GM23338 (cell line): ENCODE measurements around the gene EGLN2.

Source experiments
- POLR2AphosphoS5 ChIP-seq: IDR thresholded peaks from 2 replicates; pipeline ENCODE4 v1.6.1; 2016; ENCODE audit warnings: antibody characterized with exemption, low read depth
- TF ChIP-seq, protein P1 (sequence below), 2 experiments: fragments of 200-600 bp in 1 of 2; sonication (generic) in 1 of 2; conservative IDR thresholded peaks; 2 replicates each; pipeline versions ENCODE4 v1.5.1 to v1.6.1; 2016 to 2017; ENCODE audit warnings: antibody characterized with exemption in 2 of 2, low read depth in 2 of 2, mild to moderate bottlenecking in 2 of 2, moderate library complexity in 1 of 2
- TF ChIP-seq, protein P2 (sequence below): IDR thresholded peaks from one replicate; pipeline ENCODE4 v1.6.1; 2018; ENCODE audit warnings: antibody characterized with exemption; ENCODE audit not compliant: unreplicated experiment

DNA sequence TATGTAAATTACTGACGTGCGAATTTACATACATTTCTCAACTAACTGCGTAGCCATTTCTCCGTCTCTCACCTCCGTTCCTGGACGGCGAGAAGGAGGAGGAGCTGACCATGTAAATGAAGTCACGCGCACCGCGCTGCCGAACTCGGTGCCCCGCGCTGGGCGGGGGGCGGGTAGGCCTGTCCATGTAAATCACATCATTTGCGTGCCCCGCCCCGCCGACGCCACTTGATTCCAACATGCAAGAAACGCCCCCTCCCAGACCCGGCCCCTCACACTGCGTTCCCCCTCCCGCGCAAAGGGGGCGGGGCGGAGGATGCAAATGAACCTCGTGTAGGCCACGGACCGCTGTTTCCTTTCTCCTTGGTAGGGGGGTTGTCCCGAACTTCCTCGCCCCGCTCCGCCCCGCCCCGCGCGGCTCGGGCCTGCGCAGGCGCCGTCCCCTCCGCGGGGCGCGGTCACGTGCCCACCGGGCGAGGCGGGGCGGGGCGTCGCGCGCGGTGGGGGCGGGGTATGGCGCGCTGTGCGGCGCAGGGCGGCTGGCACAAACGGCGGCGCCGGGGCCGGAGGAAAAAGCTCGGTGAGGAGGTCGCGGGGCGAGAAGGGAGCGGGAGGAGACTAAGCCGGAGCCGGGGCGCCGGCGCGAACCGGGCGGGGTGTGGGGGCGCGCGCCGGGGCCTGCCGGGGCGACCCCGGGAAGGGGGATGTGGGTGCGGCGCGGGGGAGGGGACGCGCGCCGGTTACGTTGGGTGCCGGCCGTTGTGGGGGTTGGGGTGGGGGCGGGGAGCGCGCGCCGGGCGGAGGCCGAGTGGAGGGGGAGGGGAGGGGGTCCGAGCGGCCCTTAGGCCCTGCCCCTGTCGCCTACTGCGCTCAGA lies at the start of gene EGLN2:
- TF ChIP-seq, protein P1, sequence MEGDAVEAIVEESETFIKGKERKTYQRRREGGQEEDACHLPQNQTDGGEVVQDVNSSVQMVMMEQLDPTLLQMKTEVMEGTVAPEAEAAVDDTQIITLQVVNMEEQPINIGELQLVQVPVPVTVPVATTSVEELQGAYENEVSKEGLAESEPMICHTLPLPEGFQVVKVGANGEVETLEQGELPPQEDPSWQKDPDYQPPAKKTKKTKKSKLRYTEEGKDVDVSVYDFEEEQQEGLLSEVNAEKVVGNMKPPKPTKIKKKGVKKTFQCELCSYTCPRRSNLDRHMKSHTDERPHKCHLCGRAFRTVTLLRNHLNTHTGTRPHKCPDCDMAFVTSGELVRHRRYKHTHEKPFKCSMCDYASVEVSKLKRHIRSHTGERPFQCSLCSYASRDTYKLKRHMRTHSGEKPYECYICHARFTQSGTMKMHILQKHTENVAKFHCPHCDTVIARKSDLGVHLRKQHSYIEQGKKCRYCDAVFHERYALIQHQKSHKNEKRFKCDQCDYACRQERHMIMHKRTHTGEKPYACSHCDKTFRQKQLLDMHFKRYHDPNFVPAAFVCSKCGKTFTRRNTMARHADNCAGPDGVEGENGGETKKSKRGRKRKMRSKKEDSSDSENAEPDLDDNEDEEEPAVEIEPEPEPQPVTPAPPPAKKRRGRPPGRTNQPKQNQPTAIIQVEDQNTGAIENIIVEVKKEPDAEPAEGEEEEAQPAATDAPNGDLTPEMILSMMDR (conservative IDR thresholded peaks at IDR 0.05; ENCODE audit: low read depth in 2 of 2) = no peak
- TF ChIP-seq, protein P2, sequence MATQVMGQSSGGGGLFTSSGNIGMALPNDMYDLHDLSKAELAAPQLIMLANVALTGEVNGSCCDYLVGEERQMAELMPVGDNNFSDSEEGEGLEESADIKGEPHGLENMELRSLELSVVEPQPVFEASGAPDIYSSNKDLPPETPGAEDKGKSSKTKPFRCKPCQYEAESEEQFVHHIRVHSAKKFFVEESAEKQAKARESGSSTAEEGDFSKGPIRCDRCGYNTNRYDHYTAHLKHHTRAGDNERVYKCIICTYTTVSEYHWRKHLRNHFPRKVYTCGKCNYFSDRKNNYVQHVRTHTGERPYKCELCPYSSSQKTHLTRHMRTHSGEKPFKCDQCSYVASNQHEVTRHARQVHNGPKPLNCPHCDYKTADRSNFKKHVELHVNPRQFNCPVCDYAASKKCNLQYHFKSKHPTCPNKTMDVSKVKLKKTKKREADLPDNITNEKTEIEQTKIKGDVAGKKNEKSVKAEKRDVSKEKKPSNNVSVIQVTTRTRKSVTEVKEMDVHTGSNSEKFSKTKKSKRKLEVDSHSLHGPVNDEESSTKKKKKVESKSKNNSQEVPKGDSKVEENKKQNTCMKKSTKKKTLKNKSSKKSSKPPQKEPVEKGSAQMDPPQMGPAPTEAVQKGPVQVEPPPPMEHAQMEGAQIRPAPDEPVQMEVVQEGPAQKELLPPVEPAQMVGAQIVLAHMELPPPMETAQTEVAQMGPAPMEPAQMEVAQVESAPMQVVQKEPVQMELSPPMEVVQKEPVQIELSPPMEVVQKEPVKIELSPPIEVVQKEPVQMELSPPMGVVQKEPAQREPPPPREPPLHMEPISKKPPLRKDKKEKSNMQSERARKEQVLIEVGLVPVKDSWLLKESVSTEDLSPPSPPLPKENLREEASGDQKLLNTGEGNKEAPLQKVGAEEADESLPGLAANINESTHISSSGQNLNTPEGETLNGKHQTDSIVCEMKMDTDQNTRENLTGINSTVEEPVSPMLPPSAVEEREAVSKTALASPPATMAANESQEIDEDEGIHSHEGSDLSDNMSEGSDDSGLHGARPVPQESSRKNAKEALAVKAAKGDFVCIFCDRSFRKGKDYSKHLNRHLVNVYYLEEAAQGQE = no peak
- TF ChIP-seq POLR2AphosphoS5 = 0 out of 2 replicates have a peak, but pooled peaks have one; percentile 25
